ENCODE results near the gene TTC28.
A peak's percentile ranks its signal among the peaks of the same experiment; 100 is the strongest.
"Not testable (repeated sequence)": the region's sequence is repeated elsewhere in the genome, so short reads cannot be mapped to it uniquely, and the experiment has no call there.

The TTC28 gene

DNA sequence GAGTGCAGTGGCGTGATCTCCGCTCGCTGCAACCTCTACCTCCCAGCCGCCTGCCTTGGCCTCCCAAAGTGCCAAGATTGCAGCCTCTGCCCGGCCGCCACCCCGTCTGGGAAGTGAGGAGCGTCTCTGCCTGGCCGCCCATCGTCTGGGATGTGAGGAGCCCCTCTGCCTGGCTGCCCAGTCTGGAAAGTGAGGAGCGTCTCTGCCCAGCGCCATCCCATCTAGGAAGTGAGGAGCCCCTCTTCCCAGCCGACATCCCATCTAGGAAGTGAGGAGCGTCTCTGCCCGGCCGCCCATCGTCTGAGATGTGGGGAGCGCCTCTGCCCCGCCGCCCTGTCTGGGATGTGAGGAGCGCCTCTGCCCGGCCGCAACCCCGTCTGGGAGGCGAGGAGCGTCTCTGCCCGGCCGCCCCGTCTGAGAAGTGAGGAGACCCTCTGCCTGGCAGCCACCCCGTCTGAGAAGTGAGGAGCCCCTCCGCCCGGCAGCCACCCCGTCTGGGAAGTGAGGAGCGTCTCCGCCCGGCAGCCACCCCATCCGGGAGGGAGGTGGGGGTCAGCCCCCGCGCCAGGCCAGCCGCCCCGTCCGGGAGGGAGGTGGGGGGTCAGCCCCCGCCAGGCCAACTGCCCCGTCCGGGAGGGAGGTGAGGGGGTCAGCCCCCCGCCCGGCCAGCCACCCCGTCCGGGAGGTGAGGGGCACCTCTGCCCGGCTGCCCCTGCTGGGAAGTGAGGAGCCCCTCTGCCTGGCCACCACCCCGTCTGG, 126.4 kb downstream of the TTC28 start:
- not testable (repeated sequence) for DNase-seq

DNA sequence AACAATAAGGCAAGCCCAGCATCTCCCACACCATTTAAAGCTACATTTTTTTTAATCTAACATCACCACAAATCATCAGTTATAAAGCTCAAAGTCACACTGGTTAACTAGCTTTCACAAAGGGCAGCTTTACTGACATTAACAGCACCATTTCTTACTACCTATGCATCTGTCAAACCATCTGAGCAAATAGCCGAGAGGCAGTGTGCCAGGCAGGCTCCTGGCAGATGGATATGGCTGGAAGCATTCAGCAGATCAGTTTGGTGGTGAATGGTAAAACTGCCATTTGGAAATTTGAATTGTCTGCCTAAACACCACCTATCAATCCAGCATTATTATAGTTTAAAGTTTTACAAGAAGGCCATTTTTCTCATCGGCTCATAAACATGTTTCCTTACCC, 131.2 kb downstream of the TTC28 start:
- no peak for DNase-seq

DNA sequence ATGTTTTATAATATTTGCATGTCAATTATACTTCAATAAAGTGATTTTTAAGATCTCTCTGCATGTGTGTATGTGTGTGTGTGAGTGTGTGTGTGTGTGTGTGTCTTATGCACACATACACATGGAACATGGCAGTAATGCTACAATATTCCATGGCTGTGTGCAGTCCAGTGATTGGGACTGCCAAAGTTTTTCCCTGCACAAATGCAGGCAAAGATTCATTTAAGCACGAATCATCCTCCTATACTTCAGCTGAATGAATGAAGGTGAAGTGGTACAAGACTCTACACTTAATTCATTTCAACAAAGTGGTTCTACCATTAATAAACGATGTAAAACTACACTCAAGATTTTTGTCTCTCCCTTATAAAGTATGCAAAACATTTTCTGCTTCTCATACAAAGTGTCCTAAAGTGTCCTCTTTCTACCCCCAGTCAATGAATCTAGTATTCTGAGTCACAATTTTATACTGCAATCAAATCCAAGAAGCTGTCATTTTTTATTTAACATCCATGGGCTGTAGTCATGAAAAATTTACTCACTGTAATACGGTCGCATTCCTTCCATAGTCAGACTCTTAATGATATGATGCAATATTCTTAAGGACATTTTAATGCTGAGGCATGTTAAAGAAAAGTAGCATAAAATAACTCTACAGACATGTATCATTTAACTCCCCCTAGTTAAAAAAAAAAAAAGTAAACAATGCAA, 132.4 kb downstream of the TTC28 start:
- no peak for DNase-seq

DNA sequence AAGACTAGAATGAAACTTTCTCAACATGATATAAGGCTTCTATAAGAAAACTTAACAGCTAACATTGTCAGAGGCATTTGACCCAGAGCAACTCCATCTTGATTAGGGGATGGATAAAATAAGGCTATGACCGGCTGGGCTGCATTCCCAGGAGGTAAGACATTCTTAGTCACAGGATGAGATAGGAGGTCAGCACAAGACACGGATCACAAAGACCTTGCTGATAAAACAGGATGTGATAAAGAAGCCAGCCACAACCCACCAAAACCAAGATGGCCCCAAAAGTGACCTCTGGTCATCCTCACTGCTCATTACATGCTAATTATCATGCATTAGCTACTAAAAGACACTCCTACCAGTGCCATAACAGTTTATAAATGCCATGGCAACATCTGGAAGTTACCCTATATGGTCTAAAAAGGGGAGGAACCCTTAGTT, 135.2 kb downstream of the TTC28 start:
- DNase-seq = no peak

DNA sequence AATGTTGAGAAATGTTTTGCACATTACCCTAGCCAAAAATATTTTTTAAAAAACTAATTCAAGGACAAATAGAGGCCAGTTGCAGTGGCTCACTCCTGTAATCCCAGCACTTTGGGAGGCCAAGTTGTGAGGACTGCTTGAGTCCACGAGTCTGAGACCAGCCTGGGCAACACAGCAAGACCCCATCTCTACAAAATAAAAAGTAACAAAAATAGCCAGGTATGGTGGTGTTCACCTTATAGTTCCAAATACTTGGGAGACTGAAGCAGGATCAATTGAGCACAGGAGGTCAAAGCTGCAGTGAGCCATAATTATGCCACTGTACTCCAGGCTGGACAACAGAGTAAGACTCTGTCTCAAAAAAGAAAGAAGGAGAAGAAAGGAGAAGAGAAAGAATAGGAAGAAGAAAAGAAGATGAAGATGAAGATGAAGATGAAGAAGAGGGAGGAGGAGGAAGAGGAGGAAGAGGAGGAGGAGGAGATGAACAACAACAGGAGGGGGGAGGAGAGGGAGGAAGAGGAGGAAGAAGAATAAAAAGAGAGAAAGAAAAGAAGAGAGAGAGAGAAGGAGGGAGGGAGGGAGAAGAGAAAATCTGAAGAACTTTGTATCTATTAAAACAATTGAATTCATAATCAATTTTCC, 136.5 kb downstream of the TTC28 start:
- DNase-seq = no peak

DNA sequence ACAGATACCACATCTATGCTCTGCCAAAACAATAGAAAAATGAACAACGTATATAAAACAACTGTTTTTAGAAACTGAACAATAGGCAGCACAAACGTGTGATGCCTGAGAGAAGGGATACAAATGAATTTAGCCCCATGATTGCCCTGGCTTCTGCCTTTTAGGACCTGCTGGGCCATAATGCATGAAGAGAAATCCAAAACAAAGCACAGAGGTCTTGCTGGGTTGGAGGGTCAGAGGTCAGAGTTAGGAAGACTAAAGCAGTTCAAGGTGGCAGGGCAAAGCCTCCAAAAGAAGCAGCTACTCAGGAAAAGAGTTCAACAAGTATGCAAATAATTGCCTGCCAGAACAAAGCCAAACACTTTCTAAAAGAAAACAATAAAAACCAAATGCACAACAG, 138.5 kb downstream of the TTC28 start:
- DNase-seq = no peak

DNA sequence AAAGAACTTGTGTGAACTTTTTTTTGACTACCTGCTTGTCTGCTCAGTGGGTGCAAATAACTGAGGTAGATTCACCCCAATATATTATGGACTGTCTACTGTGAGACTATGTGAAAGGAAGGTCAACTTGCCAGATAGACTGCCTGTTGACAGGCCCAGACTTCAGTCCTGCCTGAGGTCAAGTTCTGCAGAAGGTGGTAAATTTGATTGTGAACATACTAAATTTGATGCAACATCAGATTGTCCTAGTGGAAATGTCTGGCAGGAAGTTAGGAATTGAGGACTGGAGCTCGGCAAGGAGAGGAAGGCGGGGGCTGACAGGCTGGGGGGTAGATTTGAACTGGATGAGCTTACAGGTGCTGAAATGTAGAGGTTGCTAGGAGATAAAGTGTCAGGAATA, 140.7 kb downstream of the TTC28 start:
- DNase-seq = no peak

DNA sequence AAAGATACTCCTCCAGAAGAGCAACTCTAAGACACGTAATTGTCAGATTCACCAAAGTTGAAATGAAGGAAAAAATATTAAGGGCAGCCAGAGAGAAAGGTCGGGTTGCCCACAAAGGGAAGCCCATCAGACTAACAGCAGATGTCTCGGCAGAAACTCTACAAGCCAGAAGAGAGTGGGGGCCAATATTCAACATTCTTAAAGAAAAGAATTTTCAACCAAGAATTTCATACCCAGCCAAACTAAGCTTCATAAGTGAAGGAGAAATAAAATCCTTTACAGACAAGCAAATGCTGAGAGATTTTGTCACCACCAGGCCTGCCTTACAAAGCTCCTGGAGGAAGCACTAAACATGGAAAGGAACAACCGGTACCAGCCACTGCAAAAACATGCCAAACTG, 149.1 kb downstream of the TTC28 start:
- not testable (repeated sequence) for DNase-seq

DNA sequence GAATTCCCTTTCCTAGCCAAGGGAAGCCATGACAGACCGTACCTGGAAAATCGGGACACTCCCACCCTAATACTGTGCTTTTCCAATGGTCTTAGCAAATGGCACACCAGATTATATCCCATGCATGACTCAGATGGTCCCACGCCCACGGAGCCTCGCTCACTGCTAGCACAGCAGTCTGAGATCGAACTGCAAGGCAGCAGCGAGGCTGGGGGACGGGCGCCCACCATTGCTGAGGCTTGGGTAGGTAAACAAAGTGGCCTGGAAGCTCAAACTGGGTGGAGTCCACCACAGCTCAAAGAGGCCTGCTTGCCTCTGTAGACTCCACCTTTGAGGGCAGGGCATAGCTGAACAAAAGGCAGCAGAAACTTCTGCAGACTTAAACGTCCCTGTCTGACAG, 150.5 kb downstream of the TTC28 start:
- DNase-seq = not testable (repeated sequence)

DNA sequence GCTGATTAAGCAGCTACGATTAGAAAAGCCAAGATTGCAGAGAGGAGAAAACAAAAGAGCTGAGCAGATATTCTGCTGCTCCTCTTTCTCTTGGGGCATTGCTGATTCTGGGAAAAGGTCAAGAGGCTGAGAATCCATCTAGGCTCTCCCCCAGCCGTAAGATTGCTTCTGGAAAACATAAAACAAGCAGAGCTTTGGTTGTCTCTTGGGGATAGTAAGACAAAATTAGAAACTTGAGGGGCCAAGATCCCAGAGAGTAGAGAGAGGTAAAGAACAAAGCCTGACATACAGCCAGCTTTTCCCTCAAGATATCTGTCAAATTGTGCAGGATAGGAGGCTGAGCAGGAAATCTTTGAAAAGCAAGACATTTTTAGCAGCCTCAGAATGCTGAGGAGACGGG, 158.2 kb downstream of the TTC28 start:
- DNase-seq = no peak

DNA sequence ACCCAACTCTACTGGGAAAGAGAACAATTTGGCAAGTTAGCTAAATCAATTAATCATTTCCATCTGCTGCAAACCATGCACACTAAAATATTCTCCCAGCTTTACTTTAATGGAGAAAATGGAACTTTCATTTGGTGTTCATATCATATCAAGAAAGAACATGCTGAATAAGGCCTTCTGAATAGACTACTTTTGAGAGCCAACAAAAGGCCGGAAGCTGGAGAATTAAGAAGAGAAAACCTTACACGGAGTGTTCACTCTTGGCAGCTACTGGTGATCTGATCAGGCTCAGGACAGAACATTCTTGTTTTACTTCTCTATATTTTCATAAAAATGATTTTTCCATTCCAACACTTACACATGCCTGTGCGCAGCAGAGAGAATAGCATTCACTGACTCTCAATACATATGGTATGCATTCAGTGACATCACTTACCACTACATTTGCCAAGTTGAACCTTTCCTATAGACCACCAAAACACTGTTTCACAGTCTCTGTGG, 165.3 kb downstream of the TTC28 start:
- DNase-seq = peak; percentile 68

DNA sequence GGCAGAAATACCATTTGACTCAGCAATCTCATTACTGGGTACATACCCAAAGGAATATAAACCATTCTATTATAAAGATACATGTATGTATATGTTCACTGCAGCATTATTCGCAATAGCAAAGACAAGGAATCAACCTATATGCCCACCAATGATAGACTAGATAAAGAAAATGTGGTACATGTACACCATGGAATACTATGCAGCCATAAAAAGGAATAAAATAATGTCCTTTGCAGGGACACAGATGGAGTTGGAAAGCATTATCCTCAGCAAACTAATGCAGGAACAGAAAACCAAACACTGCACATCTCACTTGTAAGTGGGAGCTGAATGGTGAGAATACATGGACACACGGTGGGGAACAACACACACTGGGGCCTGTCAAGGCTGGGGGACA, 167.3 kb downstream of the TTC28 start:
- DNase-seq = not testable (repeated sequence)

DNA sequence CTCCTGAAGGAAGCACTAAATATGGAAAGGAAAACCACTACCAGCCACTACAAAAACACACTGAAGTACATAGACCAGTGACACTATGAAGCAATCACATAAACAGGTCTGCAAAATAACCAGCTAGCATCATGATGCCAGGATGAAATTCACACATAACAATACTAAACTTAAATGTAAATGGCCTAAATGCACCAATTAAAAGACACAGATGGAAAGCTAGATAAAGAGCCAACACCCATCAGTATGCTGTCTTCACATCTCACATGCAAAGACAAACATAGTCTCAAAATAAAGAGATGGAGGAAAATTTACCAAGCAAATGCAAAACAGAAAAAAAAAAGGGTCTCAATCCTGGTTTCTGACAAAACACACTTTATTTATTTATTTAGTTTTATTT, 171.7 kb downstream of the TTC28 start:
- DNase-seq = no peak

DNA sequence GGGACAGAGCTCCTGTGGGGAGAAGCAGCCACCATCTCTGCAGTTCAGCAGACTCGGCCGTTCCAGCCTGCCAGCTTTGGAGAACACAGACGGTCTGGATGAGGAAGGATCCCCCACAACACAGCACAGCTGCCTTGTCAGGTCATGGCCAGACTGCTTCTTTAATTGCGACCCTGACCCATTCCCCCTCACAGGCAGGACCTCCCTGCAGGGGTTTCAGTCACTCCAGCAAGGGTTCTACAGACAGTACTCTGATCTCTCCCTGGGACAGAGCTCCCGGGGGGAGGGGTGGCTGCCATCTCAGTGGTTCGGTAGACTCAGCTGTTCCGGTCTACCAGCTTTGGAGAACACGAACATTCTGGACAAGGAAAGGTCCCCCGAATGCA, 173.5 kb downstream of the TTC28 start:
- no peak for DNase-seq

DNA sequence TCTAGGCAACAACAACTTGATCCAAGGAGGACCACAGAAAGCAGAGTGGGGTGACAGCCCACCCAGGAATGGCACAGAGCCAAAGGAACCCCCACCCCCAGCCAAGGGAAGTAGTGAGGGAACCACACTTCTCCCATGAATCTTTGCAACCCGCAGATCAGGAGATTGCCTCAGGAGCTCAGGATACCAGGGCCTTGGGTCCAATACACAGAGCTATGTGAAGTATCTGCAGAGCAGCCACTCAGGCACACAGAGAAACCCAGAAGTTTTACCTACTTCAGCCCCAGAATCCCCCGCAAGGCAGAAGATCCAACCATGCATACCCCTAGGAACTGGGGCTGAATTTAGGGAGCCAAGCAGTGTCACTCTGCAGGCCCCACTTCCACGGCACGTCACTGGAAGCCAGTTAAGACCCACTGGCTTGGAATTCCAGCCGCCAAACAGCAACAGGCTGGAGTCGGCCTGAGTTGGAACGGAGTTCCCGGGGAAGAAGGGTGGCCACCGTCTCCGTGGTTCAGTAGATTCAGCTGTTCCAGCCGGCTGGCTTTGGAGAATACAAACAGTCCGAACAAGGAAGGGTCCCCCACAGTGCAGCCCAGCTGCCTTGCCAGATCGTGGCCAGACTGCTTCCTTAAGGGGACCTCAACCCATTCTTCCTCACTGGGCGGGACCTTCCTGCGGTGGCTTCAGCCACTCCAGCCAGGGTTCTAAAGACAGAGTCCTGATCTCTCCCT, 174.1 kb downstream of the TTC28 start:
- peak; percentile 45 for DNase-seq

DNA sequence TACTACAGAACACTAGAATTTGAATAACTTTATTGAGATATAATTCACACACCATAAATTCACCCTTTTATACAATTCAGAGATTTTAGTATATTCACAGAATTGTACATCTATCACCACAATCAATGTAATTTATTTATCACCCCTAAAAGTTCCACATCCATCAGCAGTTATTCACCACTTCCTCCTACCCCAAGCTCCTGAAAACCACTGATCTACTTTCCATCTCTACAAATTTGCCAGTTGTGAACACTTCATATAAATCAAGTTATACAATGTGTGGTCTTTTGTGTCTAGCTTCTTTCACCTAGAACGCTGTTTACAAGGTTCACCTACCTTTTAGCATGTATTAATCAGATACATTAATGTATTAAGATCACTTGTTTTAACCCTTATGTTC, 179.6 kb downstream of the TTC28 start:
- no peak for DNase-seq

DNA sequence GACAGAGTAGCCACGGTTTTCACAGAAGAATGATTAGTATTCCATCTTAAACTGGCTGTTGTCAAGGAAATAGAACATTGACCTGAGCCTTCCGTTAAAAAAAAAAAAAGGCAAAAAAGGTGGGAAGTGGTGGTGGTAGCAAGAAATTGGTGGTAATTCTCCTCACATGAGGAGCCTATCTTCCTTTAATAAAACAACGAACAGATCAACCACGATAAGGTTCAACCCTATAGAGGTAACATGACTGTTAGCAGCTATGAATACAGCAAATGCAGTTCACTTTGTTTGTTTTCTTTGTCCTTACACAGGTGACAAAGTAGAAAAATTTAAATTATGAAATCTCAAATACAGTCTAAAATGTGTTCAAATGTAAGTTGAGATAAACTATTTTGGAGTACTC, 181.6 kb downstream of the TTC28 start:
- DNase-seq = no peak

DNA sequence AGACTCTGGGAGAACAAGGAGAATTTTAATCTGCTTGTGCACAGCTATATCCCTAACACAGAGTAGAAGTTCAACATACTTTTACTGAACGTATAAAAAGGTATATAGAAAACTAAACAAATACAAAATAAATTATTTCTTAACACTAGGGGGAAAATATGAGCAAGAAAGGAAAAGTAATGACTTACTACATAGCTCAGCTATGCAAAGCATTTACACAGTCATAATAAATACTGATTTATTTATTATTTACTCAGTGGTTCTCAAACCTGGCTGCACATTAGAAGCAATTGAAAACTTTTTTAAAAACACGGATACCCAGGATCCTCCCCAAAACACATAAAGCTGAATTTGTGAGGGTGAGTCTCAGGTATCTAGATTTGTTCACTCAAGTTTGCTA, 182.5 kb downstream of the TTC28 start:
- DNase-seq = no peak

DNA sequence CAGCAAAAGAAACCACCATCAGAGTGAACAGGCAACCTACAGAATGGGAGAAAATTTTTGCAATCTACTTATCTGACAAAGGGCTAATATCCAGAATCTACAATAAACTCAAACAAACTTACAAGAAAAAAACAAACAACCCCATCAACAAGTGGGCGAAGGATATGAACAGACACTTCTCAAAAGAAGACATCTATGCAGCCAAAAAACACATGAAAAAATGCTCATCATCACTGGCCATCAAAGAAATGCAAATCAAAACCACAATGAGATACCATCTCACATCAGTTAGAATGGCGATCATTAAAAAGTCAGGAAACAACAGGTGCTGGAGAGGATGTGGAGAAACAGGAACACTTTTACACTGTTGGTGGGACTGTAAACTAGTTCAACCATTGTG, 188.4 kb downstream of the TTC28 start:
- DNase-seq = not testable (repeated sequence)

DNA sequence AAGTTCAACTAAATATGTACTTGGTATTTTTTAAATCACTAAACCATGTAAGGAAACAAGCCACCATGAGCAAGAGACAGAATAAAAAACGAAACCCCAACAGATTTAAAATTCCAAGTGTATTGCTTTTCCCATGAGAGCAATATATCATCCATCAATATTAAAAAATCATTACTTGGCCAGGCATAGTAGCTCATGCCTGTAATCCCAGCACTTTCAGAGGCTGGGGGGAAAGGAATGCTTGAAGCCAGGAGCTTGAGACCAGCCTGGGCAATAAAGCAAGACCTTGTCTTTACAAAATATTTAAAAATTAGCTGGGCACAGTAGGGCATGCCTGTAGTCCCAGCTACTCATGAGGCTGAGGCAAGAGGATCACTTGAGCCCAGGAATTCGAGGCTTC, 190.8 kb downstream of the TTC28 start:
- DNase-seq = no peak

DNA sequence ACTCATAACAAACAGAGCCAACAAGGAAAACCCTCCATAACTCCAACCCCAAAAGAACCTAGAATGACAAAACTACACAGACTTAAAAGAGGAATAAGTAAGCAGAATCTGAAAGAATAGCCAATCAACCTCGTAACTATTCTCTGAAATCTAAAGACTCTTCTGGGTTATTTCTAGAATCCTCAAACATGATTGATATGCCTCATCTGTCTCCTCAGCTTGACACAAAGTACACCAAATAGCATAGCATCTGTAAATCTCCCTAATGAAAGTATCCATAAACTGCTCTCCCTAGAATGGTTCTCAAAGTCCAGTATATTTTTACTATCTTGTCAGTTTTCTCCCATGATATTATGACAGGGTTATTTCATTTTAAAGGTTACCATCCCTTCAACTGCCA, 195.0 kb downstream of the TTC28 start:
- DNase-seq = no peak

DNA sequence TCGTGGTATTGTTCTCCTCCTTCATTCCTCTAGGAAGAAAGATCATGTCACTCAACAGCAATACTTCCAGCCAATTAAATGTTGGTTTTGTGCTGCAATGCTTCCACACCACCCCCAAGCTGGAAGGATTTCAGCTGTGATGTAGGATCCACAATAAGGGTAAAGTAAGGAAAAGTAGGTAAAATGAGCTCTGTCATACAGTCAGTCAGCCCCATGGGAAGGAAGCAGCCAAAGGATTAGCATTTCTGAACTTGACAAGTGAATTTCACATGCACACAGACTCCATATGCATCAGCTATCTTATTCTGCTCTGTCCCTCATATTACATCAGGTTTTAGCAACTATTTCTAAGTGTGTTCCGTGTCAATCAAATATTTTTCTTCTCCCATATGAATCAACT, 197.9 kb downstream of the TTC28 start:
- no peak for DNase-seq

Measured in right hindlimb (tissue), 1 donor.